Measurements from ENCODE around the gene CCDC170.

Gene CCDC170

GRCh38 chr6:151620179-151620578 is 126.4 kb downstream of the CCDC170 start:
- no peak for DNase-seq

- no peak for DNase-seq
Measured at GRCh38 chr6:151624071-151624470, 130.3 kb downstream of the CCDC170 start.

GRCh38 chr6:151624481-151624880 is 130.7 kb downstream of the CCDC170 start:
- DNase-seq, result no peak

GRCh38 chr6:151624900-151625536 is 131.2 kb downstream of the CCDC170 start:
- no peak for DNase-seq

- no peak for DNase-seq
Measured at GRCh38 chr6:151627689-151628444, 134.1 kb downstream of the CCDC170 start.

- no peak for DNase-seq
Measured at GRCh38 chr6:151629791-151630190, 136.0 kb downstream of the CCDC170 start.

GRCh38 chr6:151630387-151630786 is 136.6 kb downstream of the CCDC170 start:
- no peak for DNase-seq

- DNase-seq, result no peak
Measured at GRCh38 chr6:151630991-151631655, 137.3 kb downstream of the CCDC170 start.

GRCh38 chr6:151632415-151632987 is 138.7 kb downstream of the CCDC170 start:
- DNase-seq, result no peak

GRCh38 chr6:151633526-151634335 is 139.9 kb downstream of the CCDC170 start:
- no peak for DNase-seq

GRCh38 chr6:151634336-151634720 is 140.5 kb downstream of the CCDC170 start:
- no peak for DNase-seq

GRCh38 chr6:151635741-151636140 is 141.9 kb downstream of the CCDC170 start:
- DNase-seq, result no peak

GRCh38 chr6:151637814-151638213 is 144.0 kb downstream of the CCDC170 start:
- no peak for DNase-seq

GRCh38 chr6:151639750-151640149 is 145.9 kb downstream of the CCDC170 start:
- DNase-seq, result no peak

- DNase-seq, result no peak
Measured at GRCh38 chr6:151641028-151641427, 147.2 kb downstream of the CCDC170 start.

- no peak for DNase-seq
Measured at GRCh38 chr6:151647976-151648639, 154.3 kb downstream of the CCDC170 start.

- no peak for DNase-seq
Measured at GRCh38 chr6:151649835-151650234, 156.0 kb downstream of the CCDC170 start.

- no peak for DNase-seq
Measured at GRCh38 chr6:151651639-151652038, 157.8 kb downstream of the CCDC170 start.

GRCh38 chr6:151652325-151652724 is 158.5 kb downstream of the CCDC170 start:
- no peak for DNase-seq

GRCh38 chr6:151655099-151655498 is 161.3 kb downstream of the CCDC170 start:
- DNase-seq, result no peak

- no peak for DNase-seq
Measured at GRCh38 chr6:151656392-151656791, 162.6 kb downstream of the CCDC170 start.

GRCh38 chr6:151658091-151658490 is 164.3 kb downstream of the CCDC170 start:
- DNase-seq, result no peak
